Gastrocnemius medialis (tissue), 4 donors: Measurements from ENCODE around the gene ACYP2.

Experiments
- POLR2A ChIP-seq, 2 donors: fragments of 450-650 bp; IDR thresholded peaks; one replicate each; pipeline ENCODE4 v1.6.1; 2017; ENCODE audit warnings: antibody characterized with exemption in 2 of 2, mild to moderate bottlenecking in 2 of 2, moderate library complexity in 2 of 2
- TF ChIP-seq, protein P1 (sequence below), 5 experiments: fragments of 450-650 bp in 3 of 5; fragments of 200-600 bp in 2 of 5; sonication (generic) in 2 of 5; IDR thresholded peaks in 4 of 5; conservative IDR thresholded peaks in 1 of 5; 1 replicate in 4 of 5; 2 replicates in 1 of 5; pipeline ENCODE4 v1.5.1; 2016 to 2019; ENCODE audit warnings: antibody characterized with exemption in 5 of 5, mild to moderate bottlenecking in 3 of 5, moderate library complexity in 3 of 5

DNA sequence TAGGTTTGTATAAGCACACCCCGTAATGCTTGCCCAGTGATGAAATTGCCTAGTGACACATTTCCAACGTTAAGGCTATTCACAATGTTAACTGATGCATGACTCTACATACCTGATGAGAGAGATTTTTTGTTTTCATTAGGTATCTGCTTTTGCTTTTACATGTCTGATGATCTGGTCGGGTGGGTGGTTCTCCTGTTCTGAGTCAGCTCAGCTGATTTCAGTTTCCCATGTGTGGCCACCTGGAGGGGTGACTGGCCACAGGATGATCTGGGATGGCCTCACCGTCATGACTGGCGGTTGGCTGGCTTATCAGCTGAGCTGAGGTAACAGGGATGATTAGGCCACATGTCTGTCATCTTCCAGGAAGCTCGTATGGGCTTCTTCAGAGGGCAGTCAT, 33.8 kb upstream of the ACYP2 start:
- TF ChIP-seq, protein P1, sequence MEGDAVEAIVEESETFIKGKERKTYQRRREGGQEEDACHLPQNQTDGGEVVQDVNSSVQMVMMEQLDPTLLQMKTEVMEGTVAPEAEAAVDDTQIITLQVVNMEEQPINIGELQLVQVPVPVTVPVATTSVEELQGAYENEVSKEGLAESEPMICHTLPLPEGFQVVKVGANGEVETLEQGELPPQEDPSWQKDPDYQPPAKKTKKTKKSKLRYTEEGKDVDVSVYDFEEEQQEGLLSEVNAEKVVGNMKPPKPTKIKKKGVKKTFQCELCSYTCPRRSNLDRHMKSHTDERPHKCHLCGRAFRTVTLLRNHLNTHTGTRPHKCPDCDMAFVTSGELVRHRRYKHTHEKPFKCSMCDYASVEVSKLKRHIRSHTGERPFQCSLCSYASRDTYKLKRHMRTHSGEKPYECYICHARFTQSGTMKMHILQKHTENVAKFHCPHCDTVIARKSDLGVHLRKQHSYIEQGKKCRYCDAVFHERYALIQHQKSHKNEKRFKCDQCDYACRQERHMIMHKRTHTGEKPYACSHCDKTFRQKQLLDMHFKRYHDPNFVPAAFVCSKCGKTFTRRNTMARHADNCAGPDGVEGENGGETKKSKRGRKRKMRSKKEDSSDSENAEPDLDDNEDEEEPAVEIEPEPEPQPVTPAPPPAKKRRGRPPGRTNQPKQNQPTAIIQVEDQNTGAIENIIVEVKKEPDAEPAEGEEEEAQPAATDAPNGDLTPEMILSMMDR (IDR thresholded peaks at IDR 0.05 in 4 of 5, conservative IDR thresholded peaks at IDR 0.05 in 1 of 5), result no peak
- no peak for TF ChIP-seq POLR2A (IDR thresholded peaks at IDR 0.05)
